ENCODE data around the gene FUCA1. TPM values are rescaled to one million over a fixed set of nuclear protein-coding genes. Genes with fewer than 3 reads are reported as not detected.

Gene FUCA1
- total RNA-seq, 1 experiment from 2014 or later: 20.3 TPM

- TF ChIP-seq CTCF (conservative IDR thresholded peaks at IDR 0.05; ENCODE audit: low read depth, low read length) (no peak), EZH2phosphoT487 (IDR thresholded peaks at IDR 0.05; ENCODE audit: borderline replicate concordance, low read length) (no peak), EZH2 (IDR thresholded peaks at IDR 0.05; ENCODE audit: low read length, unreplicated experiment) (no peak)
- BruUV-seq (replicated peaks): no TSS peak
- Histone ChIP-seq H3K27me3 (ENCODE audit: low read length) (no peaks in the 10 kb centered on the region), H3K4me3 (ENCODE audit: low read length) (no peak overlapping the region), H3K36me3 (ENCODE audit: low read depth, low read length) (no peaks in the 10 kb centered on the region), H3K9me2 (replicated peaks; ENCODE audit: low read length) (no peaks in the 10 kb centered on the region), H4K20me1 (ENCODE audit: low read length) (no peaks in the 10 kb centered on the region), H3K4me2 (ENCODE audit: low read length) (no peak overlapping the region), H2AFZ (ENCODE audit: low read length) (no peak overlapping the region), H3K79me2 (ENCODE audit: low read length) (no peaks in the 10 kb centered on the region), H3K27ac (ENCODE audit: low read length) (no peak overlapping the region), H3F3A (ENCODE audit: low read length, unreplicated experiment) (no peaks in the 10 kb centered on the region), H3K9ac (ENCODE audit: low read length) (no peak overlapping the region), H3K4me1 (ENCODE audit: insufficient read depth, low read length) (peaks cover 12% of the 10 kb centered on the region), H3K9me3 (ENCODE audit: low read length) (no peaks in the 10 kb centered on the region)
- ChIA-PET POLR2A (ENCODE audit: unreplicated experiment) (no interaction called here), CTCF (interaction anchor here (0.7 kb wide), 1 partner anchor 138 kb away, joined by 3 read pairs; no protein-coding TSS in a partner anchor)
- intact Hi-C loops (cut with micrococcal nuclease): no loop called here
- no peak for ATAC-seq
- no peak for DNase-seq
Measured at GRCh38 chr1:23909412-23909811, 41.3 kb upstream of the FUCA1 start.

- no peak overlapping the region for H2AFZ ChIP-seq (ENCODE audit: low read length)
- no peaks in the 10 kb centered on the region for H3K79me2 ChIP-seq (ENCODE audit: low read length)
- H3K4me1 ChIP-seq (ENCODE audit: insufficient read depth, low read length): peaks cover 11% of the 10 kb centered on the region
- no peaks in the 10 kb centered on the region for H3K9me2 ChIP-seq (replicated peaks; ENCODE audit: low read length)
- BruUV-seq (replicated peaks): no TSS peak
- CTCF ChIA-PET: no interaction called here
- DNase-seq (no peak), ATAC-seq (no peak)
- TF ChIP-seq EZH2phosphoT487 (IDR thresholded peaks at IDR 0.05; ENCODE audit: borderline replicate concordance, low read length): no peak
- no peak for TF ChIP-seq EZH2 (IDR thresholded peaks at IDR 0.05; ENCODE audit: low read length, unreplicated experiment)
- no peak for TF ChIP-seq CTCF (conservative IDR thresholded peaks at IDR 0.05; ENCODE audit: low read depth, low read length)
- POLR2A ChIA-PET (ENCODE audit: unreplicated experiment): no interaction called here
- H4K20me1 ChIP-seq (ENCODE audit: low read length): no peaks in the 10 kb centered on the region
- H3K9me3 ChIP-seq (ENCODE audit: low read length): no peaks in the 10 kb centered on the region
- no peak overlapping the region for H3K9ac ChIP-seq (ENCODE audit: low read length)
- H3K36me3 ChIP-seq (ENCODE audit: low read depth, low read length): no peaks in the 10 kb centered on the region
- no peaks in the 10 kb centered on the region for H3K27me3 ChIP-seq (ENCODE audit: low read length)
- H3K4me3 ChIP-seq (ENCODE audit: low read length): no peak overlapping the region
- no peak overlapping the region for H3K27ac ChIP-seq (ENCODE audit: low read length)
- no peaks in the 10 kb centered on the region for H3F3A ChIP-seq (ENCODE audit: low read length, unreplicated experiment)
- intact Hi-C loops (cut with micrococcal nuclease): no loop called here
- no peak overlapping the region for H3K4me2 ChIP-seq (ENCODE audit: low read length)
Measured at GRCh38 chr1:23908453-23909341, 40.6 kb upstream of the FUCA1 start.

- H2AFZ ChIP-seq (ENCODE audit: low read length): no peak overlapping the region
- ATAC-seq (no peak), DNase-seq (no peak)
- H3F3A ChIP-seq (ENCODE audit: low read length, unreplicated experiment): no peaks in the 10 kb centered on the region
- no peaks in the 10 kb centered on the region for H3K9me3 ChIP-seq (ENCODE audit: low read length)
- no peak overlapping the region for H3K4me2 ChIP-seq (ENCODE audit: low read length)
- H3K79me2 ChIP-seq (ENCODE audit: low read length): no peaks in the 10 kb centered on the region
- CTCF ChIA-PET: no interaction called here
- H3K27me3 ChIP-seq (ENCODE audit: low read length): no peaks in the 10 kb centered on the region
- no peaks in the 10 kb centered on the region for H3K36me3 ChIP-seq (ENCODE audit: low read depth, low read length)
- peaks cover 11% of the 10 kb centered on the region for H3K4me1 ChIP-seq (ENCODE audit: insufficient read depth, low read length)
- TF ChIP-seq EZH2 (IDR thresholded peaks at IDR 0.05; ENCODE audit: low read length, unreplicated experiment): no peak
- H3K9ac ChIP-seq (ENCODE audit: low read length): no peak overlapping the region
- no TSS peak for BruUV-seq (replicated peaks)
- no peak overlapping the region for H3K4me3 ChIP-seq (ENCODE audit: low read length)
- H4K20me1 ChIP-seq (ENCODE audit: low read length): no peaks in the 10 kb centered on the region
- POLR2A ChIA-PET (ENCODE audit: unreplicated experiment): no interaction called here
- H3K27ac ChIP-seq (ENCODE audit: low read length): no peak overlapping the region
- no peaks in the 10 kb centered on the region for H3K9me2 ChIP-seq (replicated peaks; ENCODE audit: low read length)
- intact Hi-C loops (cut with micrococcal nuclease): no loop called here
Measured at GRCh38 chr1:23906731-23907130, 38.6 kb upstream of the FUCA1 start.

All from PC-3 (cell line).